Nephron progenitor cell (in vitro differentiated cells): Measurements from ENCODE around the gene TSC22D3.
"Not testable (repeated sequence)": the region's sequence is repeated elsewhere in the genome, so short reads cannot be mapped to it uniquely, and the experiment has no call there.

Source experiments
- DNase-seq: peaks from one replicate; pipeline ENCODE4 v3.0.0; 2021
- H3K27ac Mint-ChIP-seq: 2 replicates; pipeline ENCODE4 v1.8.0; 2021; ENCODE audit warnings: mild to moderate bottlenecking, moderate library complexity, mixed read lengths
- H3K27me3 Mint-ChIP-seq: 2 replicates; pipeline ENCODE4 v1.8.0; 2021; ENCODE audit warnings: mild to moderate bottlenecking, low read depth, mixed read lengths; ENCODE audit not compliant: poor library complexity
- H3K36me3 Mint-ChIP-seq: 2 replicates; pipeline ENCODE4 v1.8.0; 2021; ENCODE audit warnings: low read depth, mixed read lengths
- H3K4me1 Mint-ChIP-seq: 2 replicates; pipeline ENCODE4 v1.8.0; 2021; ENCODE audit warnings: mixed read lengths
- H3K4me3 Mint-ChIP-seq: 2 replicates; pipeline ENCODE4 v1.8.0; 2021; ENCODE audit warnings: mild to moderate bottlenecking, moderate library complexity, mixed read lengths
- H3K9me3 Mint-ChIP-seq: 2 replicates; pipeline ENCODE4 v1.8.0; 2021; ENCODE audit warnings: mild to moderate bottlenecking, moderate library complexity, mixed read lengths
- TF ChIP-seq, protein P1 (sequence below): fragments of 200-600 bp; sonication (generic); IDR thresholded peaks from 2 replicates; pipeline ENCODE4 v1.5.0; 2021; ENCODE audit warnings: antibody characterized with exemption

TSC22D3 gene

DNA sequence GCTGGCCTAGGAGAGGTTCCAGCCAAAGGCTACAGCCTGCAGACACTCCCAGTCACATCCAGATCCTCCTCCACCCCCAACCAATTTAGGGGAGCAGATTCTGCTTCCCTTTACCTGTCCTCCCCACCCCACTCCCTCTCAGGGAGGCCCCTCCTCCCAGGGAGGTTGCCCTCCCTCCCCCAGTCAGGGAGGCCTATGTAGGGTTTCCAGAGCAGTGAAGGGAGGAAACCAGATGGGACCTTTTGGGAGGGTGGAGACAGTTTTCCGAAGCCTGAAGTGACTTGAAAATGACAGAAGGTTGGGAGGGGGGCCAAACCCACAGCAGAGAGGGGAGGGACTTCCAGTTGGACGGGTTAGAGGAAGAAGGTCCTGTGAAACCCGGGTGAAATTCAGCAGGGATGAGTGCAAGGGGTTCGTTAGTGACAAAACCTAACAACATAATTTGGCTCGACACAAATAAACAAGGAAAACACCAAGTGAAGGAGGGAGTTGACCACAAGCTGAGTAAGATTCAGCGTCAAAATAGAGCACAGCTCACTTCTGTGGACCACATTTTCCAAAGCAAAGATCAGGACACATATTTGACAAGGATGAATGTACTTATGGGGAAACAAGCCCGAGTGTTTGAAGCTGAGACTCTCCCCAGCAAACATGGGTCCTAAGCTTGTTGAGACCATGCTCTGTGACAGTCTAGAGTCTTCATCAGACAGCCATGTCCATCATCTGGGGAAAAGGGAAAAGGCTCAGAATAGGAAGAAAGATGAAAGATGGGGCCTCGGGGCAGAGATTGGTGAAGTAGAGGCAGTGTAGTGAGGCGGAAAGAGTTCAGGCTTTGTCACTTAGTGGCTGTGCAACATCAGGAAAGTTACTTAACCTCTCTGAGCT lies 100.9 kb downstream of the TSC22D3 start:
- Mint-ChIP-seq H3K27ac (no peak overlapping the region), H3K27me3 (peaks cover 18% of the 10 kb centered on the region), H3K9me3 (peaks cover 43% of the 10 kb centered on the region), H3K4me1 (peaks cover 59% of the 10 kb centered on the region), H3K36me3 (no peaks in the 10 kb centered on the region), H3K4me3 (peak overlapping the region; percentile 57)
- DNase-seq: peak; percentile 6
- TF ChIP-seq, protein P1, sequence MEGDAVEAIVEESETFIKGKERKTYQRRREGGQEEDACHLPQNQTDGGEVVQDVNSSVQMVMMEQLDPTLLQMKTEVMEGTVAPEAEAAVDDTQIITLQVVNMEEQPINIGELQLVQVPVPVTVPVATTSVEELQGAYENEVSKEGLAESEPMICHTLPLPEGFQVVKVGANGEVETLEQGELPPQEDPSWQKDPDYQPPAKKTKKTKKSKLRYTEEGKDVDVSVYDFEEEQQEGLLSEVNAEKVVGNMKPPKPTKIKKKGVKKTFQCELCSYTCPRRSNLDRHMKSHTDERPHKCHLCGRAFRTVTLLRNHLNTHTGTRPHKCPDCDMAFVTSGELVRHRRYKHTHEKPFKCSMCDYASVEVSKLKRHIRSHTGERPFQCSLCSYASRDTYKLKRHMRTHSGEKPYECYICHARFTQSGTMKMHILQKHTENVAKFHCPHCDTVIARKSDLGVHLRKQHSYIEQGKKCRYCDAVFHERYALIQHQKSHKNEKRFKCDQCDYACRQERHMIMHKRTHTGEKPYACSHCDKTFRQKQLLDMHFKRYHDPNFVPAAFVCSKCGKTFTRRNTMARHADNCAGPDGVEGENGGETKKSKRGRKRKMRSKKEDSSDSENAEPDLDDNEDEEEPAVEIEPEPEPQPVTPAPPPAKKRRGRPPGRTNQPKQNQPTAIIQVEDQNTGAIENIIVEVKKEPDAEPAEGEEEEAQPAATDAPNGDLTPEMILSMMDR: no peak

DNA sequence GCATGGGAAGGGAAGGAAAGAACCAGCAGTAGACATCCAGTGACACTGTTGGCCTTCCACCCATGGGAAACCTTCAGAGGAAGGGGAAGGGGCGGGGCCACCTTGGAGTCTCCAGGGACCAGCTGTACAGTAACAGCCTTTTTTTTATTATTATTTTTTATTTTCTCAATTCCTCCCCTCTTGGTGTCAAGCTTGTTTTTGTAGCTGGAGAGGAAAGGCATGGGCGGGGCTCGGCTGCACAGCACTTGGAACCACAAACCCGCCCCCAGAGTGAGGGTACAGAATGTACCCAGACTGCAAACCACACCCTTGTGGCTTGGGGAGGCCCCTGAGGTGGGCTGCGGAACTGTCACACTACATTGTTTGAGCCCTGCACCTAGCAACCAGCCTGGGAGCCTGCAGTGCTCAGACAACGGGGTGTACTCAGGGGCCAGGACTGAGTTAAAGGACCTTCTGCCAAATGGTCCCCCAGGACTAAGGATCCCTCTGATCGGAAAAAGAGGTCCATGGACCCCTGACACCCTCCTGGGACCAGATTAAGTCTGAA lies 101.6 kb downstream of the TSC22D3 start:
- DNase-seq: peak; percentile 22
- H3K4me1 Mint-ChIP-seq: peaks cover 63% of the 10 kb centered on the region
- H3K36me3 Mint-ChIP-seq: no peaks in the 10 kb centered on the region
- H3K27ac Mint-ChIP-seq: no peak overlapping the region
- no peak overlapping the region for H3K4me3 Mint-ChIP-seq
- H3K9me3 Mint-ChIP-seq: peaks cover 45% of the 10 kb centered on the region
- peaks cover 16% of the 10 kb centered on the region for H3K27me3 Mint-ChIP-seq
- TF ChIP-seq, protein P1: no peak

DNA sequence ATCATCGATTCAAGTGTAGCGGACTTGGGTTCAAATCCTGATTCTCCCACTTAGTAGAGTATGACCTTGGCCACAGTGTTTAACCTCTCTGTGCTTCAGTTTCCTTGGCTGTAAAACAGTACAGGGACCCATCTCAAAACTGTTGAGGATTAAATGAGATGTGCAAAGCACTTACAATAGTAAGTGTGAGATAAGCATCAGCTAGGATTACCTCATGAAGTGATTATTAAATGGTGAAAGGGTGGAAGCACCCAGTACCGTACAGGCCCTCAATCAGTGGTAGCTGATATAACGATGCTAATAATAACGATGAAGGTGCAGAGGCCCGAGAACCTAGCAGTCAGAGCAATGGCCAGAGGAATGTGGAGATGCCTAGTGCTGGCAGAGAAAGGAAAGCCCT lies 102.2 kb downstream of the TSC22D3 start:
- peaks cover 15% of the 10 kb centered on the region for H3K27me3 Mint-ChIP-seq
- TF ChIP-seq, protein P1: no peak
- H3K4me1 Mint-ChIP-seq: peaks cover 66% of the 10 kb centered on the region
- H3K4me3 Mint-ChIP-seq: no peak overlapping the region
- DNase-seq: no peak
- H3K36me3 Mint-ChIP-seq: no peaks in the 10 kb centered on the region
- peaks cover 43% of the 10 kb centered on the region for H3K9me3 Mint-ChIP-seq
- H3K27ac Mint-ChIP-seq: peak overlapping the region; percentile 59

DNA sequence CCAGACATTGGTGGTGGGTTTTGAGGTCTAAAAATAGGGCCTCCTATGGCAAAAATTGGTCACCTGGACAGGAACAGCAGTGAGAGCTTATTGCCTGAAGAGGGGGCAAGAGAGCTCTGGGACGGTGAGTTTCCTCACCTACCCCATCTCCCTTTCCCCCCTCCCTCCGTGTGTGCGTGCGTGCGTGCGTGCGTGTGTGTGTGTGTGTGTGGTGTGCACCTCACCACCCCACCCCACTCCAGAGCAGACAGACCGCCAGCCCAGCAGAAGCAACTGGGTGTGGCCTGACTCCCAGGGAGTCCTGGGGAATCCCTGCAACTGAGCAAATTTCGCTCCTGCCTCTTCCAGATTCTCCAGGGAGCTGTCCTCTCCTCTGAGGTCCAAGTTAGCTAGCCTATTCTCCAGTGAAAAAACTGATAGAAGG lies 102.6 kb downstream of the TSC22D3 start:
- Mint-ChIP-seq H3K36me3 (no peaks in the 10 kb centered on the region), H3K4me3 (no peak overlapping the region), H3K9me3 (peaks cover 39% of the 10 kb centered on the region), H3K27me3 (peaks cover 13% of the 10 kb centered on the region), H3K4me1 (peaks cover 62% of the 10 kb centered on the region), H3K27ac (no peak overlapping the region)
- DNase-seq: peak; percentile 51
- TF ChIP-seq, protein P1: peak; percentile 51

DNA sequence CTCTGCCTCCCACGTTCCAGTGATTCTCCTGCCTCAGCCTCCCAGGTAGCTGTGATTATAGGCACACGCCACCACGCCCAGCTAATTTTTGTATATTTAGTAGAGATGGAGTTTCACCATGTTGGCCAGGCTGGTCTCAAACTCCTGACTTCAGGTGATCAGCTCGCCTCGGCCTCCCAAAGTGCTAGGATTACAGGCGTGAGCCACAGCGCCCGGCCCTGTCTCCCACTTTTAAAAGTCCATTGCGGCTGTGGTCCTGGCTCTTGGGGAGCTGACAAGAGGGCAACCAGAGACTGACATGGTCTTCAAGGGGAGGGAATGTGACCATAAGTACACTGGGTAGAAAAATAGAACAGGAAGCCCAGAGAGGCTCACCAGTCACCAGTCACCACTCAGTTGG lies 104.3 kb downstream of the TSC22D3 start:
- DNase-seq, H3K27ac Mint-ChIP-seq, H3K4me3 Mint-ChIP-seq: not testable (repeated sequence)
- Mint-ChIP-seq H3K9me3 (peaks cover 52% of the 10 kb centered on the region), H3K4me1 (peaks cover 44% of the 10 kb centered on the region), H3K36me3 (peaks cover 12% of the 10 kb centered on the region), H3K27me3 (peaks cover 19% of the 10 kb centered on the region)

DNA sequence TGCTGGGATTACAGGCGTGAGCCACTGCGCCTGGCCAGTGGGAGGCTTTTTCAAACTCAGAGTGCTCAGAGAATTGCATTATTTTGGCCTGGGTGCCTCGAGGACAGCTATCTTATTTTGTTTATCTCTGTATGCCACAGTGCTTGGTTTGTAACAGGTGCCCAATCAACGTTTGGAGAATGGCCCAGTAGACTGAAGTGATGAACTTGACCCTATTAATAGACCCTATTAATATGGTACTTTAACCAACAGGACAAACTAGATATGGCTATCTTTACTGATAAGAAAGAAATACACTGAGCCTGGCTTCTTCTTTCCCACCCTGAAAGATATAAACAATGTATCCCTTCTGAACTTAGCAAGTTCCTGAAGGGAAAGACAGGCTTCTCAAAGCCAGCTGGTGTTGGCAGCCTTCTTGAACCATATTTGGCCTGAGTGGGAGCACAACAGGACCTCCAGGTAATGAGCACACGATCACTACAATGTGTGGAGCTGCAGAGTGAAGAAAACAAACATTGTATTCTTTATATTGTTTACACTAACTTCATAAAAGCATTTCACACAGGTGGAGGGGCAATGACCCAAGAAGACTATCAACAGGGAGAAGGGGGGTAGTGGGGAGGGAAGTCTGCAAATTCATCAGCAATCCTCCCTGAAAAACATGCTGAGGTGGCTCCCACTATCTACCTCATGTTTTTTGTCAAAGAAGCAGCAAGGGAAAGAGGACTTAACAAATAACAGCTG lies 105.5 kb downstream of the TSC22D3 start:
- H3K4me3 Mint-ChIP-seq: no peak overlapping the region
- H3K4me1 Mint-ChIP-seq: peaks cover 34% of the 10 kb centered on the region
- DNase-seq: no peak
- H3K36me3 Mint-ChIP-seq: peaks cover 16% of the 10 kb centered on the region
- H3K9me3 Mint-ChIP-seq: peaks cover 48% of the 10 kb centered on the region
- no peak overlapping the region for H3K27ac Mint-ChIP-seq
- TF ChIP-seq, protein P1: no peak
- H3K27me3 Mint-ChIP-seq: peaks cover 21% of the 10 kb centered on the region
